SKM-1 treated with dmso at 0.1 percent for 144 hours (cell line): ENCODE results near the gene NCK1.

Source experiments
- DNase-seq: peaks from one replicate; lab custom pipeline; 2025; ENCODE audit not compliant: unreplicated experiment; lab: John Stamatoyannopoulos, UW

NCK1 gene

GRCh38 chr3:136861890-136862616 lies at the start of gene NCK1:
NCK1 (plus strand) TSS chr3:136862208; CDS start chr3:136928002, 65,794 bp downstream.
- peak; percentile 95 for DNase-seq

GRCh38 chr3:136817448-136817847 lies 44.6 kb upstream of the NCK1 start:
- DNase-seq: no peak

GRCh38 chr3:136818191-136818768 lies 43.7 kb upstream of the NCK1 start:
- DNase-seq: no peak

- no peak for DNase-seq
Measured at GRCh38 chr3:136818769-136819391, 43.1 kb upstream of the NCK1 start, which contains the start of gene SLC35G2. SLC35G2 (plus strand) TSS chr3:136819126; CDS start chr3:136854461, 35,335 bp downstream.

- no peak for DNase-seq
Measured at GRCh38 chr3:136819392-136819730, 42.6 kb upstream of the NCK1 start.

GRCh38 chr3:136819731-136820679 lies 42.0 kb upstream of the NCK1 start:
- DNase-seq: no peak

GRCh38 chr3:136831461-136831860 lies 30.5 kb upstream of the NCK1 start:
- DNase-seq: no peak

- no peak for DNase-seq
Measured at GRCh38 chr3:136835089-136835812, 26.8 kb upstream of the NCK1 start.

- DNase-seq: no peak
Measured at GRCh38 chr3:136835813-136836510, 26.0 kb upstream of the NCK1 start.

GRCh38 chr3:136836511-136837156 lies 25.4 kb upstream of the NCK1 start:
- no peak for DNase-seq

- no peak for DNase-seq
Measured at GRCh38 chr3:136838641-136839555, 23.1 kb upstream of the NCK1 start.

GRCh38 chr3:136839556-136839931 lies 22.5 kb upstream of the NCK1 start:
- no peak for DNase-seq

- no peak for DNase-seq
Measured at GRCh38 chr3:136840252-136840651, 21.8 kb upstream of the NCK1 start.

- DNase-seq: no peak
Measured at GRCh38 chr3:136842294-136842693, 19.7 kb upstream of the NCK1 start.

- no peak for DNase-seq
Measured at GRCh38 chr3:136844724-136845123, 17.3 kb upstream of the NCK1 start.

- no peak for DNase-seq
Measured at GRCh38 chr3:136852180-136852579, 9.8 kb upstream of the NCK1 start.

GRCh38 chr3:136856665-136857064 lies 5.3 kb upstream of the NCK1 start:
- DNase-seq: peak; percentile 17

GRCh38 chr3:136858381-136858780 lies 3.6 kb upstream of the NCK1 start:
- DNase-seq: peak; percentile 18
